CD8-positive, alpha-beta memory T cell (primary cell): Measurements from ENCODE around the gene IFNGR1. TPM values are rescaled to one million over a fixed set of nuclear protein-coding genes. Genes with fewer than 3 reads are reported as not detected.
"Not testable (repeated sequence)": the region's sequence is repeated elsewhere in the genome, so short reads cannot be mapped to it uniquely, and the experiment has no call there.

Source experiments
- CTCF ChIA-PET: fragments of 350-600 bp; sonication (Branson Sonifier 250); formaldehyde crosslinking; loops from one replicate; lab custom pipeline; 2021; ENCODE audit warnings: antibody characterized with exemption; lab: Charles Lee
- POLR2A ChIA-PET: fragments of 350-600 bp; sonication (Branson Sonifier 250); formaldehyde crosslinking; loops from one replicate; lab custom pipeline; 2021; ENCODE audit warnings: antibody characterized with exemption; lab: Charles Lee
- DNase-seq, 5 donors: peaks; one replicate each; pipeline versions ENCODE4 v3.0.0 to v3.0.0-alpha.2; 2020 to 2022; ENCODE audit warnings: mixed read lengths in 1 of 5
- H3K27ac ChIP-seq: one replicate; pipeline ENCODE4 v1.7.0; 2013; ENCODE audit warnings: low read depth, mild to moderate bottlenecking, low read length, moderate library complexity
- H3K27me3 ChIP-seq: 2 replicates; pipeline ENCODE4 v1.7.0; 2013; ENCODE audit warnings: low read length, mild to moderate bottlenecking; ENCODE audit not compliant: insufficient read depth, poor library complexity, severe bottlenecking
- H3K36me3 ChIP-seq: 2 replicates; pipeline ENCODE4 v1.7.0; 2013; ENCODE audit warnings: mild to moderate bottlenecking, low read length, moderate library complexity; ENCODE audit not compliant: insufficient read depth
- H3K4me1 ChIP-seq: 2 replicates; pipeline ENCODE4 v1.7.0; 2013; ENCODE audit warnings: mild to moderate bottlenecking, low read length, moderate library complexity; ENCODE audit not compliant: insufficient read depth
- H3K4me3 ChIP-seq: 2 replicates; pipeline ENCODE4 v1.7.0; 2013; ENCODE audit warnings: mild to moderate bottlenecking, low read length
- H3K9me3 ChIP-seq: 2 replicates; pipeline ENCODE4 v1.7.0; 2013; ENCODE audit warnings: mild to moderate bottlenecking, low read length
- H3K27ac Mint-ChIP-seq, 8 donors: one replicate each; pipeline ENCODE4 v1.8.0; 2020 to 2021; ENCODE audit warnings: mixed read lengths in 8 of 8, mild to moderate bottlenecking in 6 of 8, inconsistent platforms in 3 of 8, moderate library complexity in 3 of 8
- H3K27me3 Mint-ChIP-seq, 2 donors: one replicate each; pipeline ENCODE4 v1.8.0; 2020 to 2021; ENCODE audit warnings: mixed read lengths in 2 of 2, mild to moderate bottlenecking in 1 of 2, moderate library complexity in 1 of 2
- H3K36me3 Mint-ChIP-seq, 3 donors: one replicate each; pipeline ENCODE4 v1.8.0; 2020 to 2021; ENCODE audit warnings: mixed read lengths in 3 of 3, inconsistent platforms in 1 of 3, mild to moderate bottlenecking in 1 of 3
- H3K4me1 Mint-ChIP-seq, 3 donors: one replicate each; pipeline ENCODE4 v1.8.0; 2020 to 2021; ENCODE audit warnings: mixed read lengths in 3 of 3, inconsistent platforms in 1 of 3, mild to moderate bottlenecking in 1 of 3
- H3K4me3 Mint-ChIP-seq, 7 donors: one replicate each; pipeline ENCODE4 v1.8.0; 2020 to 2021; ENCODE audit warnings: mixed read lengths in 7 of 7, mild to moderate bottlenecking in 6 of 7, moderate library complexity in 4 of 7, inconsistent platforms in 2 of 7
- H3K9me3 Mint-ChIP-seq, 5 donors: one replicate each; pipeline ENCODE4 v1.8.0; 2020 to 2022; ENCODE audit warnings: mixed read lengths in 5 of 5, mild to moderate bottlenecking in 3 of 5, moderate library complexity in 2 of 5, inconsistent platforms in 1 of 5
- polyA plus RNA-seq: library from polyadenylated mRNA; unstranded; fragments of 300-500 nt; fragmentation: Illumina TruSeq; gene quantifications from one replicate; pipeline ENCODE4 v1.2.3, GENCODE V29; 2021
- total RNA-seq, 2 experiments: library from RNA; stranded (reverse); gene quantifications; one replicate each; pipeline ENCODE4 v1.2.3, GENCODE V29; 2021

Gene IFNGR1
- total and polyA plus RNA-seq, 3 experiments from 2014 or later = 18.9 to 80.0 (median 19.9) TPM

GRCh38 chr6:137207457-137207856, 11.7 kb downstream of the IFNGR1 start:
- Mint-ChIP-seq H3K4me1 (peaks cover 55 to 70% (median 59%) of the 10 kb centered on the region in 3 donors), H3K36me3 (peaks cover 25 to 59% (median 41%) of the 10 kb centered on the region in 3 donors), H3K4me3 (peak overlapping the region in 1 of 7 donors; percentile 24), H3K27ac (peak overlapping the region in 3 of 8 donors; percentile 52 to 72 (median 66))
- CTCF ChIA-PET, POLR2A ChIA-PET, H3K9me3 Mint-ChIP-seq, H3K4me3 ChIP-seq, DNase-seq, H3K4me1 ChIP-seq, H3K27me3 Mint-ChIP-seq, H3K27me3 ChIP-seq, H3K9me3 ChIP-seq, H3K27ac ChIP-seq: not testable (repeated sequence)
- H3K36me3 ChIP-seq = peaks cover 16% of the 10 kb centered on the region

- no peaks in the 10 kb centered on the region for H3K27me3 ChIP-seq
- ChIA-PET POLR2A (no interaction called here), CTCF (no interaction called here)
- peaks cover 22% of the 10 kb centered on the region for H3K36me3 ChIP-seq
- DNase-seq = no peak
- no peak overlapping the region for H3K27ac ChIP-seq
- peaks cover 0 to 2% (median 0%) of the 10 kb centered on the region in 5 donors for H3K9me3 Mint-ChIP-seq
- H3K27ac Mint-ChIP-seq = peak overlapping the region in 4 of 8 donors; percentile 22 to 42 (median 32)
- H3K36me3 Mint-ChIP-seq = peaks cover 25 to 66% (median 43%) of the 10 kb centered on the region in 3 donors
- H3K9me3 ChIP-seq = no peaks in the 10 kb centered on the region
- no peak overlapping the region for H3K4me3 ChIP-seq
- H3K27me3 Mint-ChIP-seq = no peaks in the 10 kb centered on the region
- H3K4me1 ChIP-seq = no peaks in the 10 kb centered on the region
- no peak overlapping the region for H3K4me3 Mint-ChIP-seq
- H3K4me1 Mint-ChIP-seq = peaks cover 50 to 67% (median 56%) of the 10 kb centered on the region in 3 donors
Observed at GRCh38 chr6:137206577-137206976, 12.6 kb downstream of the IFNGR1 start.

GRCh38 chr6:137203256-137203655, 15.9 kb downstream of the IFNGR1 start:
- DNase-seq = no peak
- Mint-ChIP-seq H3K9me3 (peaks cover 0 to 2% (median 0%) of the 10 kb centered on the region in 5 donors), H3K4me1 (peaks cover 17 to 42% (median 29%) of the 10 kb centered on the region in 3 donors), H3K27ac (peak overlapping the region in 2 of 8 donors; percentile 40 to 56), H3K36me3 (peaks cover 25 to 75% (median 44%) of the 10 kb centered on the region in 3 donors), H3K27me3 (no peaks in the 10 kb centered on the region), H3K4me3 (no peak overlapping the region)
- H3K4me3 ChIP-seq = no peak overlapping the region
- H3K27me3 ChIP-seq = no peaks in the 10 kb centered on the region
- no peaks in the 10 kb centered on the region for H3K9me3 ChIP-seq
- H3K4me1 ChIP-seq = no peaks in the 10 kb centered on the region
- peaks cover 31% of the 10 kb centered on the region for H3K36me3 ChIP-seq
- ChIA-PET POLR2A (interaction anchor here (0.6 kb wide), 1 partner anchor 19 kb away, joined by 3 read pairs; no protein-coding TSS in a partner anchor), CTCF (no interaction called here)
- no peak overlapping the region for H3K27ac ChIP-seq

- no peaks in the 10 kb centered on the region for H3K27me3 ChIP-seq
- peak overlapping the region in 5 of 8 donors; percentile 17 to 83 (median 76) for H3K27ac Mint-ChIP-seq
- no peak overlapping the region for H3K4me3 ChIP-seq
- peaks cover 21 to 75% (median 40%) of the 10 kb centered on the region in 3 donors for H3K36me3 Mint-ChIP-seq
- no peaks in the 10 kb centered on the region for H3K27me3 Mint-ChIP-seq
- H3K9me3 Mint-ChIP-seq = no peaks in the 10 kb centered on the region
- H3K36me3 ChIP-seq = peaks cover 31% of the 10 kb centered on the region
- peak overlapping the region in 3 of 7 donors; percentile 15 to 69 (median 48) for H3K4me3 Mint-ChIP-seq
- H3K4me1 ChIP-seq = no peaks in the 10 kb centered on the region
- ChIA-PET CTCF (no interaction called here), POLR2A (no interaction called here)
- no peak overlapping the region for H3K27ac ChIP-seq
- H3K9me3 ChIP-seq = no peaks in the 10 kb centered on the region
- H3K4me1 Mint-ChIP-seq = peaks cover 15 to 41% (median 26%) of the 10 kb centered on the region in 3 donors
- peak in 2 of 5 donors; percentile 14 to 16 for DNase-seq
Observed at GRCh38 chr6:137202078-137202477, 17.1 kb downstream of the IFNGR1 start.

- ChIA-PET CTCF (no interaction called here), POLR2A (no interaction called here)
- no peak for DNase-seq
- H3K9me3 ChIP-seq = no peaks in the 10 kb centered on the region
- H3K9me3 Mint-ChIP-seq = no peaks in the 10 kb centered on the region
- peaks cover 20 to 45% (median 30%) of the 10 kb centered on the region in 3 donors for H3K4me1 Mint-ChIP-seq
- no peaks in the 10 kb centered on the region for H3K27me3 Mint-ChIP-seq
- peaks cover 15 to 70% (median 37%) of the 10 kb centered on the region in 3 donors for H3K36me3 Mint-ChIP-seq
- peaks cover 31% of the 10 kb centered on the region for H3K36me3 ChIP-seq
- peak overlapping the region in 2 of 8 donors; percentile 5 to 46 for H3K27ac Mint-ChIP-seq
- no peaks in the 10 kb centered on the region for H3K4me1 ChIP-seq
- H3K27ac ChIP-seq = no peak overlapping the region
- no peak overlapping the region for H3K4me3 Mint-ChIP-seq
- H3K27me3 ChIP-seq = no peaks in the 10 kb centered on the region
- H3K4me3 ChIP-seq = no peak overlapping the region
Observed at GRCh38 chr6:137201006-137201405, 18.2 kb downstream of the IFNGR1 start.

- Mint-ChIP-seq H3K27me3 (no peaks in the 10 kb centered on the region), H3K9me3 (no peaks in the 10 kb centered on the region), H3K27ac (peak overlapping the region in 2 of 8 donors; percentile 44 to 78), H3K36me3 (peaks cover 15 to 64% (median 33%) of the 10 kb centered on the region in 3 donors), H3K4me3 (no peak overlapping the region), H3K4me1 (peaks cover 28 to 48% (median 34%) of the 10 kb centered on the region in 3 donors)
- Histone ChIP-seq H3K4me3 (no peak overlapping the region), H3K27ac (no peak overlapping the region), H3K27me3 (no peaks in the 10 kb centered on the region), H3K36me3 (peaks cover 31% of the 10 kb centered on the region), H3K4me1 (no peaks in the 10 kb centered on the region), H3K9me3 (no peaks in the 10 kb centered on the region)
- CTCF ChIA-PET = no interaction called here
- no peak for DNase-seq
- POLR2A ChIA-PET = no interaction called here
Observed at GRCh38 chr6:137200288-137200687, 18.9 kb downstream of the IFNGR1 start.

- Histone ChIP-seq H3K4me1 (no peaks in the 10 kb centered on the region), H3K9me3 (no peaks in the 10 kb centered on the region), H3K27ac (no peak overlapping the region), H3K27me3 (no peaks in the 10 kb centered on the region), H3K4me3 (no peak overlapping the region), H3K36me3 (peaks cover 17% of the 10 kb centered on the region)
- Mint-ChIP-seq H3K4me3 (no peak overlapping the region), H3K27ac (peak overlapping the region in 3 of 8 donors; percentile 12 to 33 (median 27)), H3K27me3 (no peaks in the 10 kb centered on the region), H3K36me3 (peaks cover 15 to 42% (median 16%) of the 10 kb centered on the region in 3 donors), H3K9me3 (no peaks in the 10 kb centered on the region), H3K4me1 (peaks cover 26 to 40% (median 30%) of the 10 kb centered on the region in 3 donors)
- CTCF ChIA-PET = no interaction called here
- POLR2A ChIA-PET = no interaction called here
- DNase-seq = no peak
Observed at GRCh38 chr6:137197684-137198645, 21.2 kb downstream of the IFNGR1 start.
